Fibroblast of skin of left quadriceps (primary cell): ENCODE measurements around the gene KCNK16.

Experiments
- DNase-seq, 2 experiments: peaks; one replicate each; pipeline ENCODE4 v3.0.0-alpha.2; 2013; ENCODE audit warnings: low read depth in 2 of 2

The KCNK16 gene

GRCh38 chr6:39322306-39322850 is at the start of gene KCNK16:
Gene KCNK16, minus strand, starts transcription at chr6:39322702. Its CDS starts 162 bp downstream, at chr6:39322540.
- DNase-seq: no peak

GRCh38 chr6:39370390-39370789 is 47.9 kb upstream of the KCNK16 start:
- no peak for DNase-seq

GRCh38 chr6:39369987-39370386 is 47.5 kb upstream of the KCNK16 start:
- no peak for DNase-seq

GRCh38 chr6:39367700-39368099 is 45.2 kb upstream of the KCNK16 start:
- no peak for DNase-seq

- DNase-seq: no peak
These were observed 44.6 kb upstream of the KCNK16 start for GRCh38 chr6:39366931-39367618.

- DNase-seq: peak in 1 of 2 experiments; percentile 36
These were observed 43.0 kb upstream of the KCNK16 start for GRCh38 chr6:39365281-39366074.

GRCh38 chr6:39363280-39363679 is 40.8 kb upstream of the KCNK16 start:
- no peak for DNase-seq

GRCh38 chr6:39362487-39362865 is 40.0 kb upstream of the KCNK16 start:
- peak in 1 of 2 experiments; percentile 8 for DNase-seq

- DNase-seq: peak in 1 of 2 experiments; percentile 27
These were observed 39.4 kb upstream of the KCNK16 start for GRCh38 chr6:39361657-39362486.

- no peak for DNase-seq
These were observed 37.9 kb upstream of the KCNK16 start for GRCh38 chr6:39360378-39360777.

GRCh38 chr6:39357998-39358686 is 35.6 kb upstream of the KCNK16 start:
- DNase-seq: peak; percentile 35 to 36

GRCh38 chr6:39353698-39354315 is 31.3 kb upstream of the KCNK16 start:
- no peak for DNase-seq

GRCh38 chr6:39350723-39351505 is 28.4 kb upstream of the KCNK16 start:
- DNase-seq: no peak

- DNase-seq: no peak
These were observed 26.2 kb upstream of the KCNK16 start for GRCh38 chr6:39348740-39349139.

GRCh38 chr6:39347906-39348585 is 25.5 kb upstream of the KCNK16 start:
- peak in 1 of 2 experiments; percentile 20 for DNase-seq

GRCh38 chr6:39347206-39347605 is 24.7 kb upstream of the KCNK16 start:
- DNase-seq: no peak

GRCh38 chr6:39344821-39345280 is 22.3 kb upstream of the KCNK16 start:
- DNase-seq: no peak

GRCh38 chr6:39343396-39343870 is 20.9 kb upstream of the KCNK16 start:
- no peak for DNase-seq

- DNase-seq: no peak
These were observed 20.3 kb upstream of the KCNK16 start for GRCh38 chr6:39342692-39343395.
